Lung (tissue), 12 donors: ENCODE measurements around the gene CPM. TPM values are rescaled to one million over a fixed set of nuclear protein-coding genes. Genes with fewer than 3 reads are reported as not detected.
A peak's percentile ranks its signal among the peaks of the same experiment; 100 is the strongest.

Experiments used
- ATAC-seq: fragments of 200-7000 bp; cut with Tn5 transposase; one replicate; pipeline ENCODE4 v1.9.1; 2020; ENCODE audit warnings: moderate number of reproducible peaks; ENCODE audit not compliant: insufficient read depth, low FRiP score
- DNase-seq, 3 donors: peaks; one replicate each; pipeline ENCODE4 v3.0.0-alpha.2; 2013 to 2017
- H3K27ac ChIP-seq, 2 donors: one replicate each; pipeline ENCODE4 v1.5.1; 2013; ENCODE audit warnings: mild to moderate bottlenecking in 2 of 2, moderate library complexity in 2 of 2, control low read depth in 1 of 2, inconsistent platforms in 1 of 2, low read depth in 1 of 2, low read length in 1 of 2
- H3K27me3 ChIP-seq, 3 donors: one replicate each; pipeline ENCODE4 v1.5.1; 2013; ENCODE audit warnings: low read length in 2 of 3; ENCODE audit not compliant: control insufficient read depth in 3 of 3, insufficient read depth in 3 of 3
- H3K36me3 ChIP-seq, 4 donors: one replicate each; pipeline ENCODE4 v1.5.1; 2013; ENCODE audit warnings: low read length in 4 of 4, mild to moderate bottlenecking in 1 of 4, moderate library complexity in 1 of 4; ENCODE audit not compliant: control insufficient read depth in 4 of 4, insufficient read depth in 4 of 4
- H3K4me1 ChIP-seq, 5 donors: one replicate each; pipeline ENCODE4 v1.5.1; 2013; ENCODE audit warnings: low read length in 5 of 5, mild to moderate bottlenecking in 2 of 5, moderate library complexity in 1 of 5; ENCODE audit not compliant: control insufficient read depth in 5 of 5, insufficient read depth in 5 of 5
- H3K4me3 ChIP-seq: one replicate; pipeline ENCODE4 v1.5.1; 2013; ENCODE audit warnings: mild to moderate bottlenecking, control low read depth, moderate library complexity
- H3K9ac ChIP-seq, 2 donors: one replicate each; pipeline ENCODE4 v1.5.1; 2013; ENCODE audit warnings: low read length in 2 of 2, control low read depth in 1 of 2; ENCODE audit not compliant: insufficient read depth in 1 of 2
- H3K9me3 ChIP-seq, 4 donors: one replicate each; pipeline ENCODE4 v1.5.1; 2013; ENCODE audit warnings: low read length in 3 of 4, mild to moderate bottlenecking in 1 of 4, moderate library complexity in 1 of 4; ENCODE audit not compliant: control insufficient read depth in 4 of 4, insufficient read depth in 3 of 4
- CTCF ChIP-seq: IDR thresholded peaks from 2 replicates; pipeline ENCODE4 v1.5.1; 2012; ENCODE audit warnings: mild to moderate bottlenecking; ENCODE audit errors: control extremely low read depth, extremely low read depth
- WGBS, 2 donors: extraction: QIAGEN DNeasy Blood & Tissue Kit; methylation state at CpG; one replicate each; pipeline ENCODE4 v1.1.7; 2013; 5-methylcytosine and 5-hydroxymethylcytosine counted together
- polyA plus RNA-seq, 2 donors: library from polyadenylated mRNA; stranded (reverse); fragments of 200-250 nt; gene quantifications; one replicate each; pipeline ENCODE4 v1.2.1, GENCODE V29; 2013
- total RNA-seq, 2 donors: library from RNA; depleted of rRNA in 1 of 2; stranded (reverse); fragments of >200 nt in 1 of 2; gene quantifications; one replicate each; pipeline ENCODE4 v1.2.1, GENCODE V29; 2014 to 2021
- donor health status: control.
- donor health status: control.
- donor health status: Bipolar disorder and iron deficiency.
- donor health status: healthy.
- donor health status: DM: yes; HTN: yes; CAD: no.

Gene CPM
- total and polyA plus RNA-seq, 4 donors, result 66.6 to 241 (median 136) TPM

- ATAC-seq (no peak), DNase-seq (no peak)
- 89 to 94% methylated on average over 7 of the region's 7 CpGs for WGBS, 2 donors
- Histone ChIP-seq H3K27ac (no peak overlapping the region), H3K27me3 (no peaks in the 10 kb centered on the region), H3K4me3 (no peak overlapping the region), H3K36me3 (no peaks in the 10 kb centered on the region), H3K9ac (no peak overlapping the region), H3K4me1 (peaks cover 0 to 9% (median 3%) of the 10 kb centered on the region in 5 donors), H3K9me3 (peaks cover 0 to 3% (median 0%) of the 10 kb centered on the region in 4 donors)
- TF ChIP-seq CTCF, result no peak
These were observed 31.1 kb upstream of the CPM start for GRCh38 chr12:68963856-68964745.

- Histone ChIP-seq H3K4me1 (peaks cover 0 to 9% (median 4%) of the 10 kb centered on the region in 5 donors), H3K9ac (no peak overlapping the region), H3K36me3 (no peaks in the 10 kb centered on the region), H3K27ac (no peak overlapping the region), H3K4me3 (no peak overlapping the region), H3K27me3 (no peaks in the 10 kb centered on the region), H3K9me3 (peaks cover 0 to 3% (median 0%) of the 10 kb centered on the region in 4 donors)
- TF ChIP-seq CTCF, result no peak
- WGBS, 2 donors, result 38 to 59% methylated on average over 5 of the region's 5 CpGs
- DNase-seq, result peak in 1 of 3 donors; percentile 63
- ATAC-seq, result no peak
These were observed 30.2 kb upstream of the CPM start for GRCh38 chr12:68962877-68963855.

DNA sequence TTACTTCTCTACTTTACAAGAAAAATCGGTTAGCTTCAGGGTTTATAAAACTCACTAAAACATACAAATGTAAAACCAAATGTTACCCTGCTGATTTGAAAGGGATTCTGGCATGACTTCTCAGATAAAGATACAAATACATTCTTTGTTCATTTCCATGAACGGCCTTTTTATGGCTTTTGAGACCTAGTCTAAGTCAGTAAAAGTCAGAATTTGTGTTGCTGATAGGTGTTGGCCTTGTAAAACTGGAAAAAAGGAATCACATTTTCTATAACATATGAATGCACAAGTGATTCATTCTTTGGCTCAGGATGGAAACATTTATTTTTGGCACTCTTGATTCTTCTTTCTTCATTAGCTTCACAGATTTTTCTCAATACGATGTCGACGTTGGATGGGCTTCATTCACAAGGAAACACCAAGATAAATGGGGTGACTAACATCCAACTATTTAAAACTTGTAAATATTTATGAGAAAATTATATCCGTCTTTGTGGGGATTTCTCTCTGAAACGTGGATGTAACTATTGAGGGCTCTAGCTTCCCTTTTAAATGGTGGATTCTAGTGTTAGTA is 27.0 kb upstream of the CPM start:
- peaks cover 0 to 9% (median 4%) of the 10 kb centered on the region in 5 donors for H3K4me1 ChIP-seq
- no peaks in the 10 kb centered on the region for H3K36me3 ChIP-seq
- no peak for TF ChIP-seq CTCF
- no peak overlapping the region for H3K9ac ChIP-seq
- no peak overlapping the region for H3K27ac ChIP-seq
- 62 to 79% methylated on average over 7 of the region's 7 CpGs for WGBS, 2 donors
- DNase-seq, result peak in 2 of 3 donors; percentile 53 to 73
- no peak for ATAC-seq
- H3K9me3 ChIP-seq, result no peaks in the 10 kb centered on the region
- H3K27me3 ChIP-seq, result no peaks in the 10 kb centered on the region
- H3K4me3 ChIP-seq, result no peak overlapping the region
